Measurements from ENCODE around the gene UPB1.

UPB1 gene

GRCh38 chr22:24494528-24495364, at the start of gene UPB1:
Gene UPB1, plus strand, starts transcription at chr22:24495332. Its CDS starts 72 bp downstream, at chr22:24495404.
- CTCF ChIA-PET = no interaction called here
- peaks cover 12% of the 10 kb centered on the region for H3K4me1 Mint-ChIP-seq
- H3K4me3 Mint-ChIP-seq = no peak within 1 kb of the TSS
- H3K36me3 Mint-ChIP-seq = no peaks in the 10 kb centered on the region
- no peak for DNase-seq
- no peaks in the 10 kb centered on the region for H3K9me3 Mint-ChIP-seq
- H3K27me3 Mint-ChIP-seq = peaks cover 83% of the 10 kb centered on the region
- no peak within 1 kb of the TSS for H3K27ac Mint-ChIP-seq

- Mint-ChIP-seq H3K27ac (no peak overlapping the region), H3K9me3 (no peaks in the 10 kb centered on the region), H3K4me1 (peaks cover 13% of the 10 kb centered on the region), H3K4me3 (no peak overlapping the region), H3K36me3 (peaks cover 20% of the 10 kb centered on the region), H3K27me3 (no peaks in the 10 kb centered on the region)
- no peak for DNase-seq
- CTCF ChIA-PET = interaction anchor here (1.4 kb wide), 1 partner anchor 8 kb away, joined by 3 read pairs; no protein-coding TSS in a partner anchor
Measured at GRCh38 chr22:24445481-24446259, 49.5 kb upstream of the UPB1 start.

GRCh38 chr22:24446260-24446611, 48.9 kb upstream of the UPB1 start:
- Mint-ChIP-seq H3K27me3 (no peaks in the 10 kb centered on the region), H3K4me1 (peaks cover 8% of the 10 kb centered on the region), H3K9me3 (no peaks in the 10 kb centered on the region), H3K4me3 (no peak overlapping the region), H3K36me3 (peaks cover 14% of the 10 kb centered on the region), H3K27ac (no peak overlapping the region)
- no peak for DNase-seq
- CTCF ChIA-PET = interaction anchor here (1.3 kb wide), 1 partner anchor 11 kb away, joined by 4 read pairs; no protein-coding TSS in a partner anchor

- H3K27me3 Mint-ChIP-seq = peaks cover 8% of the 10 kb centered on the region
- H3K27ac Mint-ChIP-seq = no peak overlapping the region
- H3K9me3 Mint-ChIP-seq = no peaks in the 10 kb centered on the region
- peaks cover 2% of the 10 kb centered on the region for H3K4me1 Mint-ChIP-seq
- H3K36me3 Mint-ChIP-seq = no peaks in the 10 kb centered on the region
- H3K4me3 Mint-ChIP-seq = no peak overlapping the region
- CTCF ChIA-PET = interaction anchor here (1.3 kb wide), 1 partner anchor 13 kb away, joined by 4 read pairs; no protein-coding TSS in a partner anchor
- no peak for DNase-seq
Measured at GRCh38 chr22:24450610-24451009, 44.5 kb upstream of the UPB1 start.

GRCh38 chr22:24451162-24451561, 44.0 kb upstream of the UPB1 start:
- Mint-ChIP-seq H3K36me3 (no peaks in the 10 kb centered on the region), H3K27ac (no peak overlapping the region)
- CTCF ChIA-PET = interaction anchor here (1.3 kb wide), 1 partner anchor 13 kb away, joined by 4 read pairs; no protein-coding TSS in a partner anchor

GRCh38 chr22:24453853-24454252, 41.3 kb upstream of the UPB1 start:
- Mint-ChIP-seq H3K27ac (no peak overlapping the region), H3K4me1 (peaks cover 2% of the 10 kb centered on the region), H3K27me3 (peaks cover 8% of the 10 kb centered on the region), H3K36me3 (no peaks in the 10 kb centered on the region), H3K9me3 (no peaks in the 10 kb centered on the region), H3K4me3 (no peak overlapping the region)
- DNase-seq = no peak
- CTCF ChIA-PET = interaction anchor here (1.3 to 1.7 kb wide), 3 partner anchors 9 to 26 kb away, joined by 3 to 4 read pairs (median 4); partner anchors contain the start of gene ADORA2A

More at GRCh38 chr22:24451162-24451561, 44.0 kb upstream of the UPB1 start:
- Mint-ChIP-seq H3K9me3 (no peaks in the 10 kb centered on the region), H3K27me3 (peaks cover 8% of the 10 kb centered on the region), H3K4me3 (no peak overlapping the region), H3K4me1 (peaks cover 2% of the 10 kb centered on the region)
- DNase-seq = no peak

GRCh38 chr22:24455039-24455438, 40.1 kb upstream of the UPB1 start:
- Mint-ChIP-seq H3K9me3 (no peaks in the 10 kb centered on the region), H3K4me3 (no peak overlapping the region), H3K27me3 (peaks cover 8% of the 10 kb centered on the region), H3K36me3 (no peaks in the 10 kb centered on the region), H3K27ac (no peak overlapping the region), H3K4me1 (peaks cover 5% of the 10 kb centered on the region)
- CTCF ChIA-PET = interaction anchor here (1.5 to 1.7 kb wide), 2 partner anchors 28 to 31 kb away, joined by 4 read pairs; partner anchors contain the start of gene ADORA2A
- DNase-seq = no peak

- peaks cover 11% of the 10 kb centered on the region for H3K27me3 Mint-ChIP-seq
- DNase-seq = no peak
- H3K4me3 Mint-ChIP-seq = no peak overlapping the region
- no peak overlapping the region for H3K27ac Mint-ChIP-seq
- CTCF ChIA-PET = interaction anchor here (0.6 to 1.5 kb wide), 5 partner anchors 13 to 378 kb away, joined by 3 to 4 read pairs (median 3); no protein-coding TSS in a partner anchor
- H3K9me3 Mint-ChIP-seq = no peaks in the 10 kb centered on the region
- no peaks in the 10 kb centered on the region for H3K36me3 Mint-ChIP-seq
- H3K4me1 Mint-ChIP-seq = peaks cover 8% of the 10 kb centered on the region
Measured at GRCh38 chr22:24455751-24456426, 39.2 kb upstream of the UPB1 start.

GRCh38 chr22:24457894-24458420, 37.2 kb upstream of the UPB1 start:
- Mint-ChIP-seq H3K36me3 (no peaks in the 10 kb centered on the region), H3K9me3 (no peaks in the 10 kb centered on the region), H3K27me3 (peaks cover 8% of the 10 kb centered on the region), H3K4me3 (no peak overlapping the region), H3K4me1 (peaks cover 9% of the 10 kb centered on the region), H3K27ac (no peak overlapping the region)
- no peak for DNase-seq
- CTCF ChIA-PET = no interaction called here

- DNase-seq = no peak
- no peaks in the 10 kb centered on the region for H3K36me3 Mint-ChIP-seq
- CTCF ChIA-PET = interaction anchor here (1.3 to 2.1 kb wide), 3 partner anchors 25 to 62 kb away, joined by 4 to 9 read pairs (median 5); no protein-coding TSS in a partner anchor
- no peak overlapping the region for H3K4me3 Mint-ChIP-seq
- H3K27ac Mint-ChIP-seq = no peak overlapping the region
- peaks cover 9% of the 10 kb centered on the region for H3K4me1 Mint-ChIP-seq
- H3K9me3 Mint-ChIP-seq = no peaks in the 10 kb centered on the region
- H3K27me3 Mint-ChIP-seq = peaks cover 3% of the 10 kb centered on the region
Measured at GRCh38 chr22:24459911-24460310, 35.2 kb upstream of the UPB1 start.

- H3K36me3 Mint-ChIP-seq = no peaks in the 10 kb centered on the region
- CTCF ChIA-PET = interaction anchor here (0.7 to 2.1 kb wide), 7 partner anchors 26 to 230 kb away, joined by 3 to 9 read pairs (median 5); no protein-coding TSS in a partner anchor
- H3K9me3 Mint-ChIP-seq = no peaks in the 10 kb centered on the region
- H3K27ac Mint-ChIP-seq = no peak overlapping the region
- H3K4me1 Mint-ChIP-seq = peaks cover 9% of the 10 kb centered on the region
- H3K27me3 Mint-ChIP-seq = peaks cover 3% of the 10 kb centered on the region
- no peak overlapping the region for H3K4me3 Mint-ChIP-seq
- DNase-seq = no peak
Measured at GRCh38 chr22:24460418-24461089, 34.6 kb upstream of the UPB1 start.

GRCh38 chr22:24463071-24463760, 31.9 kb upstream of the UPB1 start:
- H3K36me3 Mint-ChIP-seq = no peaks in the 10 kb centered on the region
- peaks cover 9% of the 10 kb centered on the region for H3K4me1 Mint-ChIP-seq
- no peak overlapping the region for H3K4me3 Mint-ChIP-seq
- DNase-seq = no peak
- no peak overlapping the region for H3K27ac Mint-ChIP-seq
- H3K9me3 Mint-ChIP-seq = no peaks in the 10 kb centered on the region
- CTCF ChIA-PET = no interaction called here
- H3K27me3 Mint-ChIP-seq = peaks cover 7% of the 10 kb centered on the region

- Mint-ChIP-seq H3K4me3 (no peak overlapping the region), H3K27me3 (peaks cover 6% of the 10 kb centered on the region), H3K9me3 (no peaks in the 10 kb centered on the region), H3K36me3 (no peaks in the 10 kb centered on the region), H3K4me1 (peaks cover 4% of the 10 kb centered on the region), H3K27ac (no peak overlapping the region)
- CTCF ChIA-PET = interaction anchor here (1.1 to 1.2 kb wide), 2 partner anchors 9 to 56 kb away, joined by 3 to 4 read pairs; no protein-coding TSS in a partner anchor
- no peak for DNase-seq
Measured at GRCh38 chr22:24465566-24465965, 29.6 kb upstream of the UPB1 start.

Measured in activated naive CD4-positive, alpha-beta T cell treated with anti-CD3 and anti-CD28 coated beads, Interleukin-2, amount 10 ng/mL, durations not matched to agents 7 days and 5 days (primary cell).